K562 (cell line): ENCODE measurements around the gene MUSTN1. TPM values are rescaled to one million over a fixed set of nuclear protein-coding genes. Genes with fewer than 3 reads are reported as not detected.

Source experiments
- ATAC-seq: fragments of 200-7000 bp; cut with Tn5 transposase; 3 replicates; pipeline ENCODE4 v1.9.1; 2020; ENCODE audit warnings: moderate library complexity
- BruUV-seq: library from RNA; stranded (reverse); fragments of 400-500 nt; replicated peaks from 2 replicates; lab custom pipeline; 2021; lab: Mats Ljungman, UMichigan
- CTCF ChIA-PET: fragments of 300-600 bp; formaldehyde crosslinking; extraction: SDS; loops from one replicate; lab custom pipeline; 2021; ENCODE audit warnings: low intra/inter-chr PET ratio; lab: Yijun Ruan, JAX
- POLR2A ChIA-PET: fragments of 300-600, 350-650 bp; sonication (Branson Sonifier 250); formaldehyde crosslinking; extraction: SDS; loops from one replicate; lab custom pipeline; 2021; ENCODE audit warnings: antibody characterized with exemption, inconsistent platforms; lab: Yijun Ruan, JAX
- DNase-seq, 4 experiments: peaks; one replicate each; pipeline versions ENCODE4 v3.0.0 to v3.0.0-alpha.2; 2011 to 2018; ENCODE audit warnings: low spot score in 3 of 4, mixed read lengths in 3 of 4; ENCODE audit errors: extremely low read depth in 1 of 4
- FAIRE-seq: peaks from 2 replicates; lab custom pipeline; 2011; peaks lifted over from hg19 to GRCh38; lab: Jason Lieb, UNC
- H2AFZ ChIP-seq: 2 replicates; pipeline ENCODE4 v1.6.0; 2011; ENCODE audit warnings: low read depth, low read length, control low read depth, inconsistent platforms
- H3K27ac ChIP-seq: fragments of 200-600 bp; 3 replicates; pipeline ENCODE4 v1.8.0; 2011; ENCODE audit warnings: low read depth, mild to moderate bottlenecking, control low read depth, inconsistent platforms, low read length, moderate library complexity, mixed read lengths; ENCODE audit errors: extremely low read depth
- H3K27me3 ChIP-seq, 2 experiments: fragments of 300-600 bp in 1 of 2; 2 replicates in 1 of 2; 3 replicates in 1 of 2; pipeline versions ENCODE4 v1.6.0 to v1.8.0; 2011; ENCODE audit warnings: inconsistent platforms in 2 of 2, low read length in 2 of 2, mild to moderate bottlenecking in 1 of 2, mixed read lengths in 1 of 2, moderate library complexity in 1 of 2; ENCODE audit not compliant: control insufficient read depth in 2 of 2, insufficient read depth in 2 of 2
- H3K36me3 ChIP-seq: fragments of 300-600 bp; 3 replicates; pipeline ENCODE4 v1.8.0; 2011; ENCODE audit warnings: mild to moderate bottlenecking, low read length, inconsistent platforms; ENCODE audit not compliant: control insufficient read depth, insufficient read depth
- H3K4me1 ChIP-seq, 2 experiments: fragments of 200-600 bp in 1 of 2; replicated peaks in 1 of 2; 2 replicates in 1 of 2; 3 replicates in 1 of 2; pipeline versions ENCODE4 v1.5.1 to v1.8.0; 2011; ENCODE audit warnings: inconsistent platforms in 2 of 2, low read length in 2 of 2, mild to moderate bottlenecking in 1 of 2, mixed read lengths in 1 of 2, moderate library complexity in 1 of 2; ENCODE audit not compliant: control insufficient read depth in 2 of 2, insufficient read depth in 2 of 2
- H3K4me2 ChIP-seq: 2 replicates; pipeline ENCODE4 v1.6.1; 2011; ENCODE audit warnings: low read length, control low read depth, inconsistent platforms, mixed read lengths; ENCODE audit not compliant: insufficient read depth
- H3K4me3 ChIP-seq: fragments of 200-600 bp; sonication (generic), shearing (Covaris generic); 2 replicates; pipeline ENCODE4 v1.5.1; 2016; ENCODE audit warnings: control low read depth, inconsistent platforms
- H3K79me2 ChIP-seq: fragments of 200-600 bp; 3 replicates; pipeline ENCODE4 v1.8.0; 2011; ENCODE audit warnings: low read length, inconsistent platforms; ENCODE audit not compliant: control insufficient read depth, insufficient read depth
- H3K9ac ChIP-seq, 2 experiments: 2 replicates each; pipeline versions ENCODE4 v1.6.0 to v1.6.1; 2011; ENCODE audit warnings: low read depth in 2 of 2, low read length in 2 of 2, control low read depth in 1 of 2, inconsistent platforms in 1 of 2, mild to moderate bottlenecking in 1 of 2, mixed read lengths in 1 of 2; ENCODE audit not compliant: insufficient read depth in 1 of 2
- H3K9me1 ChIP-seq: one replicate; pipeline ENCODE4 v1.6.0; 2011; ENCODE audit warnings: inconsistent platforms, mild to moderate bottlenecking, low read length, moderate library complexity; ENCODE audit not compliant: control insufficient read depth, insufficient read depth
- H3K9me3 ChIP-seq: replicated peaks from 2 replicates; pipeline ENCODE4 v1.5.1; 2011; ENCODE audit warnings: low read depth, low read length, inconsistent platforms; ENCODE audit not compliant: control insufficient read depth, insufficient read depth
- H4K20me1 ChIP-seq: replicated peaks from 2 replicates; pipeline ENCODE4 v1.6.1; 2011; ENCODE audit warnings: low read length, inconsistent platforms, mixed read lengths; ENCODE audit not compliant: control insufficient read depth, insufficient read depth
- BCLAF1 ChIP-seq, 2 experiments: fragments of 450-650 bp in 1 of 2; IDR thresholded peaks; 2 replicates each; pipeline ENCODE4 v1.6.1; 2011 to 2017; ENCODE audit warnings: low read depth in 2 of 2, antibody characterized with exemption in 1 of 2, borderline replicate concordance in 1 of 2, low read length in 1 of 2, mild to moderate bottlenecking in 1 of 2, mixed read lengths in 1 of 2; ENCODE audit not compliant: control insufficient read depth in 1 of 2
- CBFA2T3 ChIP-seq: fragments of 450-650 bp; IDR thresholded peaks from 2 replicates; pipeline ENCODE4 v1.6.1; 2017
- CBX2 ChIP-seq: fragments of 200-600 bp; sonication (generic); IDR thresholded peaks from one replicate; pipeline ENCODE4 v1.6.1; 2012; ENCODE audit warnings: mild to moderate bottlenecking, low read length, inconsistent platforms; ENCODE audit not compliant: insufficient read depth, poor library complexity, severe bottlenecking
- EHMT2 ChIP-seq: fragments of 450-650 bp; IDR thresholded peaks from 2 replicates; pipeline ENCODE4 v1.6.1; 2018; ENCODE audit warnings: antibody characterized with exemption
- FOXA1 ChIP-seq: fragments of 450-650 bp; IDR thresholded peaks from 2 replicates; pipeline ENCODE4 v1.6.1; 2016; ENCODE audit warnings: mild to moderate bottlenecking, borderline replicate concordance
- MAZ ChIP-seq, 2 experiments: fragments of 450-650 bp in 1 of 2; sonication (generic) in 1 of 2; formaldehyde crosslinking; IDR thresholded peaks in 1 of 2; conservative IDR thresholded peaks in 1 of 2; 2 replicates each; pipeline versions ENCODE4 v1.4.0 to v1.5.0; 2020; ENCODE audit warnings: mild to moderate bottlenecking in 1 of 2, missing genetic modification reagents in 1 of 2
- NFYB ChIP-seq: IDR thresholded peaks from 2 replicates; pipeline ENCODE4 v1.6.1; 2011; ENCODE audit warnings: mild to moderate bottlenecking, moderate library complexity; ENCODE audit not compliant: insufficient read length; ENCODE audit errors: extremely low read depth
- U2AF2 ChIP-seq: fragments of 200-400 bp; formaldehyde crosslinking; optimal IDR thresholded peaks from 2 replicates; pipeline ENCODE3; 2017; ENCODE audit warnings: low read depth, mild to moderate bottlenecking, low read length
- WHSC1 ChIP-seq: IDR thresholded peaks from one replicate; pipeline ENCODE4 v1.6.1; 2012; ENCODE audit warnings: low read length, control low read depth, inconsistent platforms
- WGBS: fragments of 100-300 bp; shearing (Covaris generic); methylation state at CpG from one replicate; pipeline ENCODE4 v1.1.6; 2016; ENCODE audit warnings: low coverage, mixed read lengths; ENCODE audit not compliant: insufficient coverage; ENCODE audit errors: missing lambda C conversion rate; 5-methylcytosine and 5-hydroxymethylcytosine counted together
- in situ Hi-C: fragments of 300-500 bp; cut with MboI; formaldehyde crosslinking; loops from 4 replicates; pipeline ENCODE4 v1.15.0; 2018; ENCODE audit warnings: inconsistent platforms, mixed read lengths
- intact Hi-C: fragments of 100-400 bp; cut with micrococcal nuclease; formaldehyde crosslinking; loops from 2 replicates; pipeline ENCODE4 v1.14.2; 2022
- polyA plus RNA-seq, 8 experiments: library from polyadenylated mRNA; depleted of rRNA in 4 of 8; stranded (reverse) in 5 of 8; unstranded in 3 of 8; fragments of >200 nt; fragmentation: Nextera tagmentation in 2 of 8; fragmentation: Illumina TruSeq in 1 of 8; extraction: Ambion mirVana in 2 of 8; extraction: Trizol in 1 of 8; gene quantifications; 2 replicates each; pipeline versions ENCODE4 v1.2.1 to v1.2.3, GENCODE V29; 2011 to 2014; ENCODE audit warnings: inconsistent platforms in 1 of 8, missing spikeins in 1 of 8
- total RNA-seq, 7 experiments: library from RNA; depleted of rRNA in 6 of 7; stranded (reverse); fragments of >200 nt in 6 of 7; fragmentation: Illumina TruSeq in 2 of 7; extraction: Trizol in 2 of 7; gene quantifications; 2 replicates each; pipeline versions ENCODE4 v1.2.1 to v1.2.3, GENCODE V29; 2011 to 2021; ENCODE audit warnings: low replicate concordance in 1 of 7

Gene MUSTN1
- total and polyA plus RNA-seq, 9 of the 15 experiments (the other 6 are each of a cell fraction or from before 2014, with no cell fraction given), result 0.15 to 0.78 (median 0.44) TPM; not detected in 4

GRCh38 chr3:52834871-52835501, at the start of gene MUSTN1 (continued):
- no peak for TF ChIP-seq NFYB
- no peak for TF ChIP-seq U2AF2
- TF ChIP-seq CBFA2T3, result no peak
- TF ChIP-seq EHMT2, result no peak
- TF ChIP-seq WHSC1, result no peak
- no peak for TF ChIP-seq BCLAF1 (IDR thresholded peaks at IDR 0.05; ENCODE audit: borderline replicate concordance in 1 of 2, control insufficient read depth in 1 of 2, low read depth in 2 of 2, low read length in 1 of 2)
- TF ChIP-seq MAZ (CRISPR knock-in tag; conservative IDR thresholded peaks at IDR 0.05 in 1 of 2, IDR thresholded peaks at IDR 0.05 in 1 of 2), result no peak
- TF ChIP-seq, all 486 proteins: peak for 0

GRCh38 chr3:52882377-52882776, 47.6 kb upstream of the MUSTN1 start:
- Histone ChIP-seq H3K4me1 (peaks cover 0 to 6% of the 10 kb centered on the region in 2 experiments; a peak in 1 of 5 replicates), H3K79me2 (no peaks in the 10 kb centered on the region), H3K4me3 (no peak overlapping the region), H3K27ac (no peak overlapping the region), H3K9me1 (no peaks in the 10 kb centered on the region), H3K4me2 (no peak overlapping the region), H3K9ac (no peak overlapping the region), H3K9me3 (no peaks in the 10 kb centered on the region), H3K27me3 (no peaks in the 10 kb centered on the region), H2AFZ (no peak overlapping the region), H4K20me1 (no peaks in the 10 kb centered on the region), H3K36me3 (no peaks in the 10 kb centered on the region)
- in situ Hi-C loops, result no loop called here
- CTCF ChIA-PET, result no interaction called here
- FAIRE-seq (no peak), ATAC-seq (no peak), DNase-seq (no peak)
- BruUV-seq, result no TSS peak
- POLR2A ChIA-PET, result interaction anchor here (0.6 to 1.0 kb wide), 2 partner anchors 11 to 961 kb away, joined by 3 to 4 read pairs; no protein-coding TSS in a partner anchor
- intact Hi-C loops, result no loop called here
- WGBS, result 59% methylated on average over 4 of the region's 4 CpGs
- TF ChIP-seq CBX2 (no peak), FOXA1 (no peak)
